HCT116 (cell line): ENCODE measurements around the gene WNT11. TPM values are rescaled to one million over a fixed set of nuclear protein-coding genes. Genes with fewer than 3 reads are reported as not detected.

Experiments
- ATAC-seq: fragments of 200-7000 bp; cut with Tn5 transposase; 2 replicates; pipeline ENCODE4 v1.9.1; 2020; ENCODE audit warnings: mild to moderate bottlenecking, moderate library complexity
- BruUV-seq: library from RNA; stranded (reverse); fragments of 400-500 nt; replicated peaks from 2 replicates; lab custom pipeline; 2021; lab: Mats Ljungman, UMichigan
- CTCF ChIA-PET: fragments of 300-600 bp; sonication (Branson Sonifier 250); formaldehyde crosslinking; loops from one replicate; lab custom pipeline; 2021; ENCODE audit warnings: antibody characterized with exemption; lab: Charles Lee
- POLR2A ChIA-PET: fragments of 300-600, 350-600 bp; sonication (Branson Sonifier 250); formaldehyde crosslinking; loops from one replicate; lab custom pipeline; 2021; ENCODE audit warnings: antibody characterized with exemption; lab: Charles Lee
- RAD21 ChIA-PET, 2 experiments: fragments of 300-600 bp; sonication (Branson Sonifier 250); formaldehyde crosslinking; loops; one replicate each; lab custom pipeline; 2023; ENCODE audit warnings: low total read pairs in 2 of 2; ENCODE audit not compliant: uncharacterized antibody in 2 of 2, unreplicated experiment in 2 of 2, low non-redundant PET in 1 of 2; lab: Charles Lee
- DNase-seq: peaks from one replicate; pipeline ENCODE4 v3.0.0-alpha.2; 2010; ENCODE audit warnings: low read depth, low spot score
- H2AFZ ChIP-seq: fragments of 200-600 bp; shearing (Covaris generic), sonication (generic); 2 replicates; pipeline ENCODE4 v1.6.1; 2017; ENCODE audit warnings: low read depth, mixed run types, mixed read lengths, antibody characterized with exemption, low read length; ENCODE audit not compliant: poor library complexity, severe bottlenecking
- H3K27ac ChIP-seq: 2 replicates; pipeline ENCODE4 v1.5.1; 2012; ENCODE audit warnings: low read depth, low read length
- H3K27me3 ChIP-seq: fragments of 200-600 bp; sonication (generic); 2 replicates; pipeline ENCODE4 v1.6.1; 2016; ENCODE audit warnings: mixed run types, low read length, mixed read lengths; ENCODE audit not compliant: insufficient read depth
- H3K36me3 ChIP-seq, 2 experiments: fragments of 200-500 bp in 1 of 2; fragments of 200-600 bp in 1 of 2; sonication (Bioruptor generic) in 1 of 2; sonication (generic) in 1 of 2; 2 replicates each; pipeline versions ENCODE4 v1.5.1 to v1.6.1; 2014 to 2016; ENCODE audit warnings: low read length in 2 of 2, inconsistent platforms in 1 of 2, mixed read lengths in 1 of 2, mixed run types in 1 of 2; ENCODE audit not compliant: insufficient read depth in 2 of 2, control insufficient read depth in 1 of 2
- H3K4me1 ChIP-seq, 2 experiments: fragments of 200-600 bp in 1 of 2; sonication (generic) in 1 of 2; 2 replicates each; pipeline versions ENCODE4 v1.5.1 to v1.6.1; 2012 to 2017; ENCODE audit warnings: low read length in 2 of 2, inconsistent platforms in 1 of 2, mild to moderate bottlenecking in 1 of 2, mixed read lengths in 1 of 2, mixed run types in 1 of 2, moderate library complexity in 1 of 2; ENCODE audit not compliant: insufficient read depth in 2 of 2, control insufficient read depth in 1 of 2
- H3K4me2 ChIP-seq: fragments of 200-600 bp; sonication (generic); 2 replicates; pipeline ENCODE4 v1.6.1; 2017; ENCODE audit warnings: mixed run types, low read length, mixed read lengths
- H3K4me3 ChIP-seq, 2 experiments: fragments of 200-600 bp in 1 of 2; sonication (generic) in 1 of 2; replicated peaks in 1 of 2; 2 replicates each; pipeline ENCODE4 v1.5.1; 2011 to 2016; ENCODE audit warnings: low read length in 2 of 2, control low read depth in 1 of 2, low read depth in 1 of 2, mild to moderate bottlenecking in 1 of 2, mixed read lengths in 1 of 2, mixed run types in 1 of 2
- H3K79me2 ChIP-seq: fragments of 200-600 bp; sonication (generic); 2 replicates; pipeline ENCODE4 v1.6.1; 2017; ENCODE audit warnings: mild to moderate bottlenecking, mixed run types, low read length, moderate library complexity, mixed read lengths; ENCODE audit not compliant: insufficient read depth
- H3K9ac ChIP-seq: fragments of 200-600 bp; sonication (generic); 2 replicates; pipeline ENCODE4 v1.6.1; 2016; ENCODE audit warnings: low read length, mixed read lengths
- H3K9me2 ChIP-seq: fragments of 200-600 bp; sonication (generic), shearing (Covaris generic); 2 replicates; pipeline ENCODE4 v1.6.1; 2017; ENCODE audit warnings: mixed run types, mild to moderate bottlenecking, moderate library complexity; ENCODE audit not compliant: insufficient read depth
- H3K9me3 ChIP-seq, 2 experiments: fragments of 200-500 bp in 1 of 2; fragments of 200-600 bp in 1 of 2; sonication (Bioruptor generic) in 1 of 2; sonication (generic) in 1 of 2; 2 replicates each; pipeline ENCODE4 v1.6.1; 2014 to 2017; ENCODE audit warnings: low read length in 2 of 2, mixed read lengths in 2 of 2, inconsistent platforms in 1 of 2, low read depth in 1 of 2, mild to moderate bottlenecking in 1 of 2, mixed run types in 1 of 2, moderate library complexity in 1 of 2; ENCODE audit not compliant: control insufficient read depth in 1 of 2, insufficient read depth in 1 of 2
- H4K20me1 ChIP-seq: fragments of 200-600 bp; sonication (generic), shearing (Covaris generic); 2 replicates; pipeline ENCODE4 v1.6.1; 2017; ENCODE audit warnings: mixed run types, mild to moderate bottlenecking, moderate library complexity; ENCODE audit not compliant: insufficient read depth
- CBX3 ChIP-seq: IDR thresholded peaks from 2 replicates; pipeline ENCODE4 v1.6.1; 2012; ENCODE audit warnings: low read depth
- EGR1 ChIP-seq: IDR thresholded peaks from 2 replicates; pipeline ENCODE4 v1.6.1; 2012; ENCODE audit warnings: low read depth
- ELF1 ChIP-seq: IDR thresholded peaks from 2 replicates; pipeline ENCODE4 v1.6.1; 2012; ENCODE audit warnings: low read depth, borderline replicate concordance
- EZH2 ChIP-seq: fragments of 200-600 bp; sonication (generic); IDR thresholded peaks from 2 replicates; pipeline ENCODE4 v1.6.1; 2017; ENCODE audit warnings: antibody characterized with exemption, mixed run types
- EZH2phosphoT487 ChIP-seq: fragments of 200-600 bp; IDR thresholded peaks from 2 replicates; pipeline ENCODE4 v1.6.1; 2018; ENCODE audit warnings: antibody characterized with exemption, borderline replicate concordance
- FOSL1 ChIP-seq: IDR thresholded peaks from 2 replicates; pipeline ENCODE4 v1.6.1; 2012; ENCODE audit warnings: low read depth
- JUND ChIP-seq: IDR thresholded peaks from 2 replicates; pipeline ENCODE4 v1.6.1; 2012
- POLR2A ChIP-seq: IDR thresholded peaks from 2 replicates; pipeline ENCODE4 v1.7.0; 2011; ENCODE audit warnings: borderline replicate concordance; ENCODE audit not compliant: insufficient read depth, insufficient read length; ENCODE audit errors: extremely low read depth
- POLR2AphosphoS5 ChIP-seq: IDR thresholded peaks from 2 replicates; pipeline ENCODE4 v1.6.1; 2011; ENCODE audit warnings: mild to moderate bottlenecking, low read depth, low read length, moderate library complexity
- RAD21 ChIP-seq: IDR thresholded peaks from 2 replicates; pipeline ENCODE4 v1.6.1; 2012; ENCODE audit warnings: low read depth, mild to moderate bottlenecking
- SIN3A ChIP-seq: IDR thresholded peaks from 2 replicates; pipeline ENCODE4 v1.6.1; 2012; ENCODE audit warnings: low read depth
- SP1 ChIP-seq: IDR thresholded peaks from 2 replicates; pipeline ENCODE4 v1.6.1; 2012; ENCODE audit warnings: low read depth
- SRF ChIP-seq: IDR thresholded peaks from 2 replicates; pipeline ENCODE4 v1.6.1; 2012; ENCODE audit warnings: low read depth
- TCF7L2 ChIP-seq: IDR thresholded peaks from 2 replicates; pipeline ENCODE4 v1.7.0; 2011; ENCODE audit warnings: borderline replicate concordance, inconsistent platforms; ENCODE audit not compliant: insufficient read depth, insufficient read length; ENCODE audit errors: extremely low read depth
- ZFX ChIP-seq: fragments of 450-650 bp; IDR thresholded peaks from 2 replicates; pipeline ENCODE4 v1.6.1; 2017
- ZNF274 ChIP-seq: fragments of 200-500 bp; sonication (Bioruptor generic); IDR thresholded peaks from 2 replicates; pipeline ENCODE4 v1.6.1; 2014; ENCODE audit warnings: mild to moderate bottlenecking, low read depth, low read length, inconsistent platforms
- intact Hi-C: fragments of 100-400 bp; cut with micrococcal nuclease; formaldehyde crosslinking; loops from 2 replicates; pipeline ENCODE4 v1.10.0; 2022
- total RNA-seq: library from RNA; stranded (reverse); gene quantifications from one replicate; pipeline ENCODE4 v1.2.1, GENCODE V29; 2021; ENCODE audit not compliant: unreplicated experiment
- TF ChIP-seq, protein P1 (sequence below): IDR thresholded peaks from 2 replicates; pipeline ENCODE4 v1.6.1; 2012
- TF ChIP-seq, protein P2 (sequence below), 3 experiments: fragments of 200-600 bp in 1 of 3; sonication (generic) in 1 of 3; IDR thresholded peaks in 2 of 3; conservative IDR thresholded peaks in 1 of 3; 2 replicates each; pipeline ENCODE4 v1.5.1; 2012 to 2017; ENCODE audit warnings: low read depth in 2 of 3, low read length in 2 of 3, antibody characterized with exemption in 1 of 3, borderline replicate concordance in 1 of 3, control low read depth in 1 of 3, mild to moderate bottlenecking in 1 of 3, mixed read lengths in 1 of 3, mixed run types in 1 of 3, moderate library complexity in 1 of 3; ENCODE audit not compliant: insufficient read depth in 1 of 3
- TF ChIP-seq, protein P3 (sequence below): IDR thresholded peaks from 2 replicates; pipeline ENCODE4 v1.6.1; 2012

The WNT11 gene
- total RNA-seq, 1 experiment from 2014 or later = 1.9 TPM

DNA sequence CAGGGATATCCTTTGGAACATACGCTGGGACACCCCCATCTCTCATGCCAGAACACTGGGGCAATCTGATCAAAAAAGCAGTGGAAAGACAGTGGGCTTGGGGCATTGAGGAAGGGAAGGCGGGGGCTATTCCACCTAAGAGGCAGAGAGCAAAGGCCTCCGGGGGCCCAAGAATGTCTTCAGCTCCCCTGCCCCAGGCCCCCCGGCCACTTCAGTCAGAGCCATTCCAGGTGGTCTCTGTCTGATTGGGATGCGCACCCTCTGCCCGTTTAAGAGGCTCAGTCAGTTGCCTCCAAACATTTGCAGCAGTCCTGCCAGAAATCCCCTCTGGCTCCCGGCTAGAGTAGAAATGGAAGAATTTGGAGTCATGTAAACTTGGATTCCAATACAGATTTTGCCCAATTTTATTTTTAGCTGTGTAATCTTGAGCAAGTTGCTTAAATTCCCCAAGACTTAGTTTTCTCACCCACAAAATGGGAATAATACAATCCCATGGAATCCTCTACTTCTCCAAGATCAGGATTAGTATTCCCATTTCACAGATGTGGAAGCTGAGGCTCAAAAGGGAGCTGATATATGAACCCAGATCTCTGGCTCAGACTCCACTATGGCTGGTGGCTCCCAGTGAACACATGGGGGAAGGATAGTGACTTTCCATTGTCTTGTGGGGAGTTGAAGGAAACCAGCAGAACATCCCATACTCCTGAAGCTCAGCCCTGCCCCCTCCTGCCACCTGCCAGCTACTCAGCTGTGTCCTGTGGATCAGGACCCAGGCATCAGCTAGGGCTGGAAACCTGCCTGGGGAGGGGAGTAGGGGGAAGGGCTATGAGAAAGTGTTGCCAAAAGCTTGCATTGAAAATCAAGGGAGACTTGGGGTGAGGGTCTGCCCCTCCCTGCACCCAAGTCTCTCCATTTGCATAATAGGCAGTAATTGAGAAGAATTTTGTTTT lies 6.1 kb upstream of the WNT11 start:
- no peak overlapping the region for H3K4me3 ChIP-seq
- H3K9me2 ChIP-seq = no peaks in the 10 kb centered on the region
- ChIA-PET POLR2A (no interaction called here), CTCF (no interaction called here), RAD21 (no interaction called here)
- no peaks in the 10 kb centered on the region for H3K79me2 ChIP-seq
- H3K4me1 ChIP-seq = peaks cover 4 to 26% of the 10 kb centered on the region in 2 experiments
- no peaks in the 10 kb centered on the region for H3K36me3 ChIP-seq
- H3K9ac ChIP-seq = no peak overlapping the region
- no peak for DNase-seq
- BruUV-seq = no TSS peak
- H3K4me2 ChIP-seq = no peak overlapping the region
- H4K20me1 ChIP-seq = no peaks in the 10 kb centered on the region
- H3K27ac ChIP-seq = no peak overlapping the region
- H2AFZ ChIP-seq = no peak overlapping the region
- ATAC-seq = no peak
- TF ChIP-seq ZNF274 (no peak), ELF1 (no peak), SRF (no peak), CBX3 (no peak), EZH2 (no peak), POLR2AphosphoS5 (no peak), EGR1 (no peak), JUND (no peak), SP1 (no peak), POLR2A (no peak), RAD21 (no peak), SIN3A (no peak), FOSL1 (no peak), TCF7L2 (no peak), EZH2phosphoT487 (no peak), ZFX (no peak)
- TF ChIP-seq, protein P1, sequence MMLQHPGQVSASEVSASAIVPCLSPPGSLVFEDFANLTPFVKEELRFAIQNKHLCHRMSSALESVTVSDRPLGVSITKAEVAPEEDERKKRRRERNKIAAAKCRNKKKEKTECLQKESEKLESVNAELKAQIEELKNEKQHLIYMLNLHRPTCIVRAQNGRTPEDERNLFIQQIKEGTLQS = no peak
- TF ChIP-seq, protein P2, sequence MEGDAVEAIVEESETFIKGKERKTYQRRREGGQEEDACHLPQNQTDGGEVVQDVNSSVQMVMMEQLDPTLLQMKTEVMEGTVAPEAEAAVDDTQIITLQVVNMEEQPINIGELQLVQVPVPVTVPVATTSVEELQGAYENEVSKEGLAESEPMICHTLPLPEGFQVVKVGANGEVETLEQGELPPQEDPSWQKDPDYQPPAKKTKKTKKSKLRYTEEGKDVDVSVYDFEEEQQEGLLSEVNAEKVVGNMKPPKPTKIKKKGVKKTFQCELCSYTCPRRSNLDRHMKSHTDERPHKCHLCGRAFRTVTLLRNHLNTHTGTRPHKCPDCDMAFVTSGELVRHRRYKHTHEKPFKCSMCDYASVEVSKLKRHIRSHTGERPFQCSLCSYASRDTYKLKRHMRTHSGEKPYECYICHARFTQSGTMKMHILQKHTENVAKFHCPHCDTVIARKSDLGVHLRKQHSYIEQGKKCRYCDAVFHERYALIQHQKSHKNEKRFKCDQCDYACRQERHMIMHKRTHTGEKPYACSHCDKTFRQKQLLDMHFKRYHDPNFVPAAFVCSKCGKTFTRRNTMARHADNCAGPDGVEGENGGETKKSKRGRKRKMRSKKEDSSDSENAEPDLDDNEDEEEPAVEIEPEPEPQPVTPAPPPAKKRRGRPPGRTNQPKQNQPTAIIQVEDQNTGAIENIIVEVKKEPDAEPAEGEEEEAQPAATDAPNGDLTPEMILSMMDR (IDR thresholded peaks at IDR 0.05 in 2 of 3, conservative IDR thresholded peaks at IDR 0.05 in 1 of 3; ENCODE audit: borderline replicate concordance in 1 of 3, insufficient read depth in 1 of 3, low read depth in 2 of 3, low read length in 2 of 3) = no peak
- TF ChIP-seq, protein P3, sequence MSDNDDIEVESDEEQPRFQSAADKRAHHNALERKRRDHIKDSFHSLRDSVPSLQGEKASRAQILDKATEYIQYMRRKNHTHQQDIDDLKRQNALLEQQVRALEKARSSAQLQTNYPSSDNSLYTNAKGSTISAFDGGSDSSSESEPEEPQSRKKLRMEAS = no peak
- no peaks in the 10 kb centered on the region; the same call in 1 of the 2 replicates for H3K27me3 ChIP-seq
- intact Hi-C loops = no loop called here
- H3K9me3 ChIP-seq = no peaks in the 10 kb centered on the region
